Measurements from ENCODE around the gene PNMT. TPM values are rescaled to one million over a fixed set of nuclear protein-coding genes. Genes with fewer than 3 reads are reported as not detected.

The PNMT gene
- total and polyA plus RNA-seq, 2 of the 13 experiments (the other 11 are each of a cell fraction or from before 2014, with no cell fraction given), result 0.25 TPM; not detected in 1

DNA sequence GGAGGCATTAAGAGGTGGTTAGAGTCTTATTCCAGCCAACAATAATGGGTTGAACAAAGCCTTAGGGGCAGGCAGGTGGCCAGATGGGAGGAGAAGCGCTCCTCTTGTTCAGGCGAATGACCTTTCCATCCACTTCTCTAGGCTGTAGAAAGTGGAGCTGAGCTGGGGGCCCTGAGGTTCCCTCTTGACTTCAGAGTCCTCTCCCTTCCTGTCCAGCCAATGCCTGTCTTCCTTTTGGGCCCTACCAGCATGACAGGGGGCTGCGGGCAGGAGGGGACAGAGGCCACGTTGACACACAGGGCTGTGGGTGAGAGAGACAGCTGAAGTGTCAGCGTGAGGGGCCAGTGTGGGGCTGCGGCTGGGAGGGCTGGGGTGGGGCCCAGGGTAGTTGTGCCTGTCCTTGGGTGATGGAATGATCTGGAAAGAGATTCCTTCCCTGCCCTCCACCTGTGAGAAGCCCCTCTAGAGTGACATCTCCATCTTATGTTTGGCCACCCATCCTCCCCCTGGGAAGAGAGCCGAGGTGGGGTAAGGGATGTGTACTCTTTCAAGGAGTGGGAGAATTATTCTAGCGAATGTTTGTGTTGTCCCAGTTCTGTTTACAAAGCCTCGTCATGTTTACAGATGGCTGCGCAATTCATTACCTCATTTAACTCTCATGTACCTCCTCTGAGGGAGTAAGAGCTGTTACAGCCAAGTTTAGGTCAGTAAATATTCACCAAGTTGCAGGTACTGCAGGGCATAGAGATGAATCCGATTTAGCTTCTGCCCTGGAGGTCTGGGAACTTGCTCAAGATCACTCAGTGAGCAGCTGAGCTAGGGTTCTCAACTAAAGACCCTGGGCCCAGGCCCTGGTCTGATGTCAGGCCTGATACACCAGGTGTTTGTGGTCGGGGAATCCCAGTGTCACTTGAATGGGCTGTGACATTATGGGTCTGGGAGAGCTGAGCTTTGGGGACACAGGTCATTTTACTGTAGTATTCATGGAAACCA, 34.9 kb downstream of the PNMT start (continued):
- TF ChIP-seq ZNF12 (CRISPR knock-in tag; IDR thresholded peaks at IDR 0.05), result no peak; the same call in 1 of the 2 replicates
- no peak for TF ChIP-seq CC2D1A (CRISPR knock-in tag; IDR thresholded peaks at IDR 0.05)
- TF ChIP-seq SOX13 (IDR thresholded peaks at IDR 0.05), result no peak
- peak in 1 of 2 experiments; percentile 38; a peak in 2 of 4 replicates for TF ChIP-seq SOX13 (CRISPR knock-in tag; conservative IDR thresholded peaks at IDR 0.05 in 1 of 2, IDR thresholded peaks at IDR 0.05 in 1 of 2)
- TF ChIP-seq, protein P1, sequence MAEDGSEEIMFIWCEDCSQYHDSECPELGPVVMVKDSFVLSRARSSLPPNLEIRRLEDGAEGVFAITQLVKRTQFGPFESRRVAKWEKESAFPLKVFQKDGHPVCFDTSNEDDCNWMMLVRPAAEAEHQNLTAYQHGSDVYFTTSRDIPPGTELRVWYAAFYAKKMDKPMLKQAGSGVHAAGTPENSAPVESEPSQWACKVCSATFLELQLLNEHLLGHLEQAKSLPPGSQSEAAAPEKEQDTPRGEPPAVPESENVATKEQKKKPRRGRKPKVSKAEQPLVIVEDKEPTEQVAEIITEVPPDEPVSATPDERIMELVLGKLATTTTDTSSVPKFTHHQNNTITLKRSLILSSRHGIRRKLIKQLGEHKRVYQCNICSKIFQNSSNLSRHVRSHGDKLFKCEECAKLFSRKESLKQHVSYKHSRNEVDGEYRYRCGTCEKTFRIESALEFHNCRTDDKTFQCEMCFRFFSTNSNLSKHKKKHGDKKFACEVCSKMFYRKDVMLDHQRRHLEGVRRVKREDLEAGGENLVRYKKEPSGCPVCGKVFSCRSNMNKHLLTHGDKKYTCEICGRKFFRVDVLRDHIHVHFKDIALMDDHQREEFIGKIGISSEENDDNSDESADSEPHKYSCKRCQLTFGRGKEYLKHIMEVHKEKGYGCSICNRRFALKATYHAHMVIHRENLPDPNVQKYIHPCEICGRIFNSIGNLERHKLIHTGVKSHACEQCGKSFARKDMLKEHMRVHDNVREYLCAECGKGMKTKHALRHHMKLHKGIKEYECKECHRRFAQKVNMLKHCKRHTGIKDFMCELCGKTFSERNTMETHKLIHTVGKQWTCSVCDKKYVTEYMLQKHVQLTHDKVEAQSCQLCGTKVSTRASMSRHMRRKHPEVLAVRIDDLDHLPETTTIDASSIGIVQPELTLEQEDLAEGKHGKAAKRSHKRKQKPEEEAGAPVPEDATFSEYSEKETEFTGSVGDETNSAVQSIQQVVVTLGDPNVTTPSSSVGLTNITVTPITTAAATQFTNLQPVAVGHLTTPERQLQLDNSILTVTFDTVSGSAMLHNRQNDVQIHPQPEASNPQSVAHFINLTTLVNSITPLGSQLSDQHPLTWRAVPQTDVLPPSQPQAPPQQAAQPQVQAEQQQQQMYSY (CRISPR knock-in tag; IDR thresholded peaks at IDR 0.05), result no peak
- no peak for TF ChIP-seq ZNF121 (CRISPR knock-in tag; IDR thresholded peaks at IDR 0.05)
- no peak for TF ChIP-seq ZNF629 (CRISPR knock-in tag; conservative IDR thresholded peaks at IDR 0.05)
- no peak for TF ChIP-seq MAFG (CRISPR knock-in tag; IDR thresholded peaks at IDR 0.05)
- no peak for TF ChIP-seq ZNF549 (CRISPR knock-in tag; IDR thresholded peaks at IDR 0.05)
- peak; percentile 88; the same call in 1 of the 2 replicates for TF ChIP-seq ZNF556 (CRISPR knock-in tag; IDR thresholded peaks at IDR 0.05; ENCODE audit: borderline replicate concordance)
- TF ChIP-seq KDM5A (IDR thresholded peaks at IDR 0.05; ENCODE audit: borderline replicate concordance, low read length), result no peak
- TF ChIP-seq NFE2 (CRISPR knock-in tag; IDR thresholded peaks at IDR 0.05), result no peak
- TF ChIP-seq ZNF598 (CRISPR knock-in tag; IDR thresholded peaks at IDR 0.05; ENCODE audit: borderline replicate concordance), result no peak
- TF ChIP-seq NFATC3 (CRISPR knock-in tag; IDR thresholded peaks at IDR 0.05), result no peak
- TF ChIP-seq, protein P2, sequence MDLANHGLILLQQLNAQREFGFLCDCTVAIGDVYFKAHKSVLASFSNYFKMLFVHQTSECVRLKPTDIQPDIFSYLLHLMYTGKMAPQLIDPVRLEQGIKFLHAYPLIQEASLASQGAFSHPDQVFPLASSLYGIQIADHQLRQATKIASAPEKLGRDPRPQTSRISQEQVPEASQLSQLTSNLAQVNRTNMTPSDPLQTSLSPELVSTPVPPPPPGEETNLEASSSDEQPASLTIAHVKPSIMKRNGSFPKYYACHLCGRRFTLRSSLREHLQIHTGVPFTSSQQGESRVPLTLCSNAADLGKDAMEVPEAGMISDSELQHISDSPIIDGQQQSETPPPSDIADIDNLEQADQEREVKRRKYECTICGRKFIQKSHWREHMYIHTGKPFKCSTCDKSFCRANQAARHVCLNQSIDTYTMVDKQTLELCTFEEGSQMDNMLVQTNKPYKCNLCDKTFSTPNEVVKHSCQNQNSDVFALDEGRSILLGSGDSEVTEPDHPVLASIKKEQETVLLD (CRISPR knock-in tag; IDR thresholded peaks at IDR 0.05; ENCODE audit: low read depth), result 0 out of 2 replicates have a peak, but pooled peaks have one; percentile 41
- TF ChIP-seq KDM2A (CRISPR knock-in tag; IDR thresholded peaks at IDR 0.05; ENCODE audit: borderline replicate concordance, low read depth), result no peak
- peak; percentile 12; the same call in 1 of the 2 replicates for TF ChIP-seq SMC3 (IDR thresholded peaks at IDR 0.05; ENCODE audit: low read length)
- TF ChIP-seq HNRNPH1 (optimal IDR thresholded peaks at IDR 0.05; ENCODE audit: low read depth, low read length), result no peak
- TF ChIP-seq CEBPB (IDR thresholded peaks at IDR 0.05; ENCODE audit: borderline replicate concordance, low read depth, low read length), result peak; percentile 91
- TF ChIP-seq, protein P3, sequence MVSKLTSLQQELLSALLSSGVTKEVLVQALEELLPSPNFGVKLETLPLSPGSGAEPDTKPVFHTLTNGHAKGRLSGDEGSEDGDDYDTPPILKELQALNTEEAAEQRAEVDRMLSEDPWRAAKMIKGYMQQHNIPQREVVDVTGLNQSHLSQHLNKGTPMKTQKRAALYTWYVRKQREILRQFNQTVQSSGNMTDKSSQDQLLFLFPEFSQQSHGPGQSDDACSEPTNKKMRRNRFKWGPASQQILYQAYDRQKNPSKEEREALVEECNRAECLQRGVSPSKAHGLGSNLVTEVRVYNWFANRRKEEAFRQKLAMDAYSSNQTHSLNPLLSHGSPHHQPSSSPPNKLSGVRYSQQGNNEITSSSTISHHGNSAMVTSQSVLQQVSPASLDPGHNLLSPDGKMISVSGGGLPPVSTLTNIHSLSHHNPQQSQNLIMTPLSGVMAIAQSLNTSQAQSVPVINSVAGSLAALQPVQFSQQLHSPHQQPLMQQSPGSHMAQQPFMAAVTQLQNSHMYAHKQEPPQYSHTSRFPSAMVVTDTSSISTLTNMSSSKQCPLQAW (CRISPR knock-in tag; IDR thresholded peaks at IDR 0.05), result peak; percentile 72
- TF ChIP-seq ZNF3 (CRISPR knock-in tag; IDR thresholded peaks at IDR 0.05), result no peak
- no peak for TF ChIP-seq ARID2 (CRISPR knock-in tag; IDR thresholded peaks at IDR 0.05; ENCODE audit: borderline replicate concordance)
